Body of pancreas (tissue), 4 donors: ENCODE results near the gene RPL18A.

Experiments used
- CTCF ChIP-seq, 7 experiments: fragments of 450-650 bp in 4 of 7; fragments of 200-600 bp in 3 of 7; sonication (generic) in 3 of 7; IDR thresholded peaks; one replicate each; pipeline ENCODE4 v1.5.1; 2016 to 2019; ENCODE audit warnings: antibody characterized with exemption in 7 of 7
- POLR2A ChIP-seq, 3 donors: fragments of 450-650 bp; IDR thresholded peaks; one replicate each; pipeline ENCODE4 v1.6.1; 2016; ENCODE audit warnings: antibody characterized with exemption in 3 of 3, mild to moderate bottlenecking in 2 of 3

- TF ChIP-seq POLR2A (IDR thresholded peaks at IDR 0.05) (no peak), CTCF (IDR thresholded peaks at IDR 0.05) (no peak)
Measured at GRCh38 chr19:17873786-17874757, 14.4 kb downstream of the RPL18A start.
